CD1c-positive myeloid dendritic cell (primary cell): ENCODE results near the gene WNT3A.
"Not testable (repeated sequence)": the region's sequence is repeated elsewhere in the genome, so short reads cannot be mapped to it uniquely, and the experiment has no call there.

Experiments used
- DNase-seq: peaks from one replicate; pipeline ENCODE4 v3.0.0-alpha.2; 2016; ENCODE audit errors: extremely low spot score

Gene WNT3A

GRCh38 chr1:228006786-228007048 lies at the start of gene WNT3A:
Gene WNT3A (plus strand): TSS chr1:228006998. CDS start chr1:228007129, 131 bp downstream.
- no peak for DNase-seq

- no peak for DNase-seq
Observed at GRCh38 chr1:227958617-227959324, 48.0 kb upstream of the WNT3A start.

GRCh38 chr1:227959325-227959860 lies 47.4 kb upstream of the WNT3A start:
- no peak for DNase-seq

GRCh38 chr1:227961651-227962466 lies 44.9 kb upstream of the WNT3A start:
- DNase-seq: no peak

- DNase-seq: not testable (repeated sequence)
Observed at GRCh38 chr1:227966733-227967132, 40.1 kb upstream of the WNT3A start.

- DNase-seq: not testable (repeated sequence)
Observed at GRCh38 chr1:227967815-227968214, 39.0 kb upstream of the WNT3A start.

- DNase-seq: not testable (repeated sequence)
Observed at GRCh38 chr1:227970076-227970995, 36.5 kb upstream of the WNT3A start.

- DNase-seq: not testable (repeated sequence)
Observed at GRCh38 chr1:227971216-227971615, 35.6 kb upstream of the WNT3A start.

GRCh38 chr1:227971643-227972282 lies 35.0 kb upstream of the WNT3A start:
- DNase-seq: not testable (repeated sequence)

GRCh38 chr1:227972283-227972679 lies 34.5 kb upstream of the WNT3A start:
- DNase-seq: not testable (repeated sequence)

- not testable (repeated sequence) for DNase-seq
Observed at GRCh38 chr1:227972843-227973374, 33.9 kb upstream of the WNT3A start.

GRCh38 chr1:227973724-227974288 lies 33.0 kb upstream of the WNT3A start:
- not testable (repeated sequence) for DNase-seq

- not testable (repeated sequence) for DNase-seq
Observed at GRCh38 chr1:227975583-227976283, 31.1 kb upstream of the WNT3A start.

- DNase-seq: no peak
Observed at GRCh38 chr1:227987181-227987580, 19.6 kb upstream of the WNT3A start.

- DNase-seq: no peak
Observed at GRCh38 chr1:227994632-227995300, 12.0 kb upstream of the WNT3A start.

GRCh38 chr1:227996187-227996950 lies 10.4 kb upstream of the WNT3A start:
- DNase-seq: no peak

- DNase-seq: no peak
Observed at GRCh38 chr1:227998374-227999055, 8.3 kb upstream of the WNT3A start.
